PFSK-1 (cell line): Measurements from ENCODE around the gene FAM120B.

Experiments used
- POLR2AphosphoS5 ChIP-seq: IDR thresholded peaks from 2 replicates; pipeline ENCODE4 v1.6.1; 2012; ENCODE audit warnings: low read depth, mild to moderate bottlenecking, control low read depth, low read length, moderate library complexity
- SIN3A ChIP-seq: IDR thresholded peaks from 2 replicates; pipeline ENCODE4 v1.6.1; 2012; ENCODE audit warnings: mild to moderate bottlenecking, low read length, moderate library complexity, borderline replicate concordance; ENCODE audit not compliant: insufficient read depth
- TAF1 ChIP-seq: IDR thresholded peaks from 2 replicates; pipeline ENCODE4 v1.6.1; 2012; ENCODE audit warnings: low read length, control low read depth, borderline replicate concordance; ENCODE audit not compliant: insufficient read depth
- TF ChIP-seq, protein P1 (sequence below), 2 experiments: IDR thresholded peaks; 2 replicates each; pipeline versions ENCODE4 v1.6.1 to v1.8.0; 2011 to 2012; ENCODE audit warnings: low read depth in 2 of 2, low read length in 2 of 2, control low read depth in 1 of 2, inconsistent platforms in 1 of 2, mild to moderate bottlenecking in 1 of 2, moderate library complexity in 1 of 2; ENCODE audit not compliant: insufficient read depth in 1 of 2

DNA sequence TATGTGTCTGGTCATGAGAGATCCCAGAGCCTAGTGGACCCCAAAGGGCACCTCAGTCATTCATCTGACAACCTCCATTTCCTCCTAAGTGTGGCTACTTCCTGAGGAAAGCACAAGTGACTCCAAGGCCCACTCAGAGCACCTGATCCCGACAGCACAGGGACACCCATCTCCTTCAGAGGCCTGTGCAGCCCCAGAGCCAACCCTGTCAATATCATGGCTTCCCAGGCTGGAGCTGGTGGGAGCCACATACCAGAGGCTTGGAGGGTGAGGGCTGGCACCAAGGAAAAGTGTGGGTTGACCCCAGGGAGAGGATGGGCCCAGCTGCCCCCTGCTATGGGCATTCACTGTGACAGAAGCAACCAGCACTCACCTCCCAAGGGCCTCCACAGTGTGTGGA, 129.2 kb downstream of the FAM120B start:
- TF ChIP-seq POLR2AphosphoS5 (no peak), TAF1 (no peak), SIN3A (no peak)
- TF ChIP-seq, protein P1, sequence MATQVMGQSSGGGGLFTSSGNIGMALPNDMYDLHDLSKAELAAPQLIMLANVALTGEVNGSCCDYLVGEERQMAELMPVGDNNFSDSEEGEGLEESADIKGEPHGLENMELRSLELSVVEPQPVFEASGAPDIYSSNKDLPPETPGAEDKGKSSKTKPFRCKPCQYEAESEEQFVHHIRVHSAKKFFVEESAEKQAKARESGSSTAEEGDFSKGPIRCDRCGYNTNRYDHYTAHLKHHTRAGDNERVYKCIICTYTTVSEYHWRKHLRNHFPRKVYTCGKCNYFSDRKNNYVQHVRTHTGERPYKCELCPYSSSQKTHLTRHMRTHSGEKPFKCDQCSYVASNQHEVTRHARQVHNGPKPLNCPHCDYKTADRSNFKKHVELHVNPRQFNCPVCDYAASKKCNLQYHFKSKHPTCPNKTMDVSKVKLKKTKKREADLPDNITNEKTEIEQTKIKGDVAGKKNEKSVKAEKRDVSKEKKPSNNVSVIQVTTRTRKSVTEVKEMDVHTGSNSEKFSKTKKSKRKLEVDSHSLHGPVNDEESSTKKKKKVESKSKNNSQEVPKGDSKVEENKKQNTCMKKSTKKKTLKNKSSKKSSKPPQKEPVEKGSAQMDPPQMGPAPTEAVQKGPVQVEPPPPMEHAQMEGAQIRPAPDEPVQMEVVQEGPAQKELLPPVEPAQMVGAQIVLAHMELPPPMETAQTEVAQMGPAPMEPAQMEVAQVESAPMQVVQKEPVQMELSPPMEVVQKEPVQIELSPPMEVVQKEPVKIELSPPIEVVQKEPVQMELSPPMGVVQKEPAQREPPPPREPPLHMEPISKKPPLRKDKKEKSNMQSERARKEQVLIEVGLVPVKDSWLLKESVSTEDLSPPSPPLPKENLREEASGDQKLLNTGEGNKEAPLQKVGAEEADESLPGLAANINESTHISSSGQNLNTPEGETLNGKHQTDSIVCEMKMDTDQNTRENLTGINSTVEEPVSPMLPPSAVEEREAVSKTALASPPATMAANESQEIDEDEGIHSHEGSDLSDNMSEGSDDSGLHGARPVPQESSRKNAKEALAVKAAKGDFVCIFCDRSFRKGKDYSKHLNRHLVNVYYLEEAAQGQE (IDR thresholded peaks at IDR 0.05; ENCODE audit: insufficient read depth in 1 of 2, low read depth in 2 of 2, low read length in 2 of 2), result no peak
